Measurements from ENCODE around the gene GPR35.

GPR35 gene

DNA sequence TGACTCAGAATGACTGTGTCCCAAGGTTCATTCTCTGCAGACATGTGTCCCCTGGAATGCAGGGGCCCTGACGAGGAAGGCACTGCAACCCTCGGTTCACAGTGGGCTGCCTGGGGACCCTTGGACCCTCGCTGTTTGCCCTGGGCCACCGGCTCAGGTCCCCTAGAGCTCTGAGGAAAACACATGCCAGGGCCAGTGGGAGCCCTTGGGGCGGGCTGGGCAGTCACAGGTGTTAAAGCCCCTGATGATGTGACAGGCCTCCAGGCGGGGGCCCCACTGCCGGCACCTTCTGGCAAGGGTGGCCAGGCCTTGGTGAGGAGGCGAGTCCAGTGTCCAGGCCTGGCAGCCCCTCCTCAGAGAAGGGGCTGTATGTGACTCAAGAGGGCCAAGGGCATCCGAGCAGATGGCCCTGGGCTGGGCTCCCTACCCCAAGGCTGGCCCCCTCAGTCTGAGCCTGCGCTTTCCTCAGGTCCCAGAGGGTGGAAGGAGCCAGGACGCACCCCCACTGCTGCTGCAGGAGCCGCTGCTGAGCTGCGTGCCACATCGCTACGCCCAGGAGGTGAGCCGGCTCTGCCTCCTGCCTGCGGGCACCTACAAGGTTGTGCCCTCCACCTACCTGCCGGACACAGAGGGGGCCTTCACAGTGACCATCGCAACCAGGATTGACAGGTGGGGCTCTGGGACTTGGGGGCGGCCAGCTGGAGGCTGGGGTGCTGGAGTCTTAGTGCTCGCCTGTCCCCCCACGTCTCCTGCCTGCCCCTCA, 27.7 kb upstream of the GPR35 start:
- no peaks in the 10 kb centered on the region for H3K9me3 ChIP-seq (ENCODE audit: control insufficient read depth, low read length)
- no peak overlapping the region for H3K4me3 ChIP-seq (ENCODE audit: low read length)
- peaks cover 8% of the 10 kb centered on the region for H3K36me3 ChIP-seq (ENCODE audit: control insufficient read depth, insufficient read depth, low read length, severe bottlenecking)
- DNase-seq (ENCODE audit: low read depth): no peak
- H3K9ac ChIP-seq (ENCODE audit: low read length): no peak overlapping the region
- H3K27me3 ChIP-seq (replicated peaks; ENCODE audit: control insufficient read depth, insufficient read depth, low read length): no peaks in the 10 kb centered on the region
- no peaks in the 10 kb centered on the region for H3K4me1 ChIP-seq (ENCODE audit: control insufficient read depth, insufficient read depth, low read length)

DNA sequence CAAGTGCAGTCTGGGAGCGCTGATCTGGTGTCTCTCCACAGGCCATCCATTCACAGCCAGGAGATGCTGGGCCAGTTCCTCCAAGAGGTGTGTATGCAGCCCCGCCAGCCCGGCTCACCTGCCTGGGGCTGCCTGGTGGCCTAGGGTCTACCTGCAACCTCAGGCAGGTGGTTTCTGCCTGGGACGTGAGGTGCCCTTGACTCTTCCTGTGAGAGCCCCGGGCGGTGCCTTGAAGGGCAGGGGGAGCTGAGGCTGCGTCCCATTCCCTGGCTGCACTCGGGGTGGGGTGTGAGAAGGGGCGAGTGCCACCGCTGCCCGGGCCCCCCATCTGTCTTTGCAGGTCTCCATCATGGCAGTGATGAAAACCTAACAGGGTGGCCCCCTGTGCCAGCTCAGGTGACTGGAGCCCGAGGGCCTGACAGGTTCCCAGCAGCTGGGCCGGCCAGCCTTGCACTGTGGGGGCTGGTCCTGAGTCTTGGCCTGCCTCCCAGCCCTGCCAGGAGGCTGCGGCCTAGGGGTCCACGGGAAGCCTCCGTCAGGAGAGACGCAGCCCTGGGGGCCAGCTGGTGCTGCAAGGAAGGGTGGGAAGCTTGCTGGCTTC, 26.9 kb upstream of the GPR35 start:
- Histone ChIP-seq H3K27me3 (replicated peaks; ENCODE audit: control insufficient read depth, insufficient read depth, low read length) (no peaks in the 10 kb centered on the region), H3K36me3 (ENCODE audit: control insufficient read depth, insufficient read depth, low read length, severe bottlenecking) (peaks cover 8% of the 10 kb centered on the region), H3K9ac (ENCODE audit: low read length) (no peak overlapping the region), H3K4me1 (ENCODE audit: control insufficient read depth, insufficient read depth, low read length) (no peaks in the 10 kb centered on the region), H3K4me3 (ENCODE audit: low read length) (no peak overlapping the region), H3K9me3 (ENCODE audit: control insufficient read depth, low read length) (no peaks in the 10 kb centered on the region)
- no peak for DNase-seq (ENCODE audit: low read depth)

- no peak overlapping the region for H3K9ac ChIP-seq (ENCODE audit: low read length)
- no peaks in the 10 kb centered on the region for H3K9me3 ChIP-seq (ENCODE audit: control insufficient read depth, low read length)
- no peaks in the 10 kb centered on the region for H3K27me3 ChIP-seq (replicated peaks; ENCODE audit: control insufficient read depth, insufficient read depth, low read length)
- H3K36me3 ChIP-seq (ENCODE audit: control insufficient read depth, insufficient read depth, low read length, severe bottlenecking): peaks cover 8% of the 10 kb centered on the region
- no peaks in the 10 kb centered on the region for H3K4me1 ChIP-seq (ENCODE audit: control insufficient read depth, insufficient read depth, low read length)
- DNase-seq (ENCODE audit: low read depth): no peak
- no peak overlapping the region for H3K4me3 ChIP-seq (ENCODE audit: low read length)
These were observed 26.1 kb upstream of the GPR35 start for GRCh38 chr2:240599141-240599583.

DNA sequence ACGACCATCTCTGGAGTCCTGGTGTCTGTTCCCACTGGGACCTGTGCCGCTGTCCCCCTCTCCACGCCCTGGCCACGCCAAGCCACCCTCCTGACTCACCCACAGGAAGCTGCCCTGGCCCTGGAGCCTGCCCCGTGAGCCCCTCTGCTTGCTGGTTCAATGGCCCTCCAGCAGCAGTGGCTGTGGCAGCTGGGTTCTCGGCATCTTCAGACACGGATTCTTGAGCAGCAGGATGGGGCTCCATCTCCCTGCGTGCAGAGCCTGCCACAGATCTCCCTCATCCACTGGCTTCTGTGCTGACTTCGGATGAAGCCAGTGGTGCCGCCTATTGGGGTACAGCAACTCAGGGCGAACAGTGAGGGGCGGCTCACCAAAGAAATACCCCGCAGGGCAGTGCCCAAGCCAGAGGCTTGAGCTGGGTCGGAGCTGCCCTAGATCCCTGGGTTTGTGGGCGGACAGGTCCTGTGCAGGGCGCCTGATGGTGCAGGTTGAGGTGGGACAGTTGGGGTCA, 24.8 kb upstream of the GPR35 start:
- H3K36me3 ChIP-seq (ENCODE audit: control insufficient read depth, insufficient read depth, low read length, severe bottlenecking): peaks cover 8% of the 10 kb centered on the region
- no peaks in the 10 kb centered on the region for H3K9me3 ChIP-seq (ENCODE audit: control insufficient read depth, low read length)
- no peaks in the 10 kb centered on the region for H3K27me3 ChIP-seq (replicated peaks; ENCODE audit: control insufficient read depth, insufficient read depth, low read length)
- no peak overlapping the region for H3K9ac ChIP-seq (ENCODE audit: low read length)
- DNase-seq (ENCODE audit: low read depth): no peak
- no peak overlapping the region for H3K4me3 ChIP-seq (ENCODE audit: low read length)
- peaks cover 3% of the 10 kb centered on the region for H3K4me1 ChIP-seq (ENCODE audit: control insufficient read depth, insufficient read depth, low read length)

DNA sequence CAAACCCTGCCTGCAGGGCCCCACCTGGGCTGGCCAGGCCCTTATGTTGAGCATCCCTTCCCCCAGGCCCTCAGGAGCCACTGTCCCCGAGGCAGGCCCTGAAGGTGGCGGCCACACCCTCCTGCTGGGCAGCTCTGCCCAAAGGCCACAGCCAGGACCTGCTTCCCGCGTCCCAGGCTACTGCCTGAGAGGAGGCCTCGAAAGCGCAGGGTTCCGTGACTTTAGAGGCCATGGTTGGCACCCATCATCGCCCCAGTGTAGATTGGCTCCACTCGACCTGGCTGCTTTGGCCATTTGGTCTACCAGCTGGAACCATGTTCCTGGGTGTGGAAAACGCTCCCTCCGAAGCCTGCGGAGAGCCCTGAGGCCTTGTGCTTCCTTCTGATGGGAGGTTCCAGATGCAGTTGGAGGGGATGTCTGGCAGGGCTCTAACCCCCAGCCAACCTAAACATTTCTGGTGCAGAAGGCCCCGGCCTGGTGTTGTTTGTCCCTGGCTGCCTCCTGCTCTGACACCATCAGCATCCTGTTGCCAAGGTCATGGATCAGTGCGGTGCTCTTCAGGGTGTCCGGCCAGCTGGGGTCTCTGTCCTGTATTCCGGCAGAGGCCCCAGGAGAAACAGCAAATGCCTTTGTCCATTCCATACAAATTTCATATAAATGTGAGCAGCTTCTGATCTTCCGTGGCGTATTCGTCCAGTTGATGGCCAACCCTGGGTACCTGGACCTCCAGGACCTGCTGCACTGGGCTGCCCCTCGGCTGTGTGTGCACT, 24.0 kb upstream of the GPR35 start:
- Histone ChIP-seq H3K9ac (ENCODE audit: low read length) (no peak overlapping the region), H3K4me3 (ENCODE audit: low read length) (no peak overlapping the region), H3K4me1 (ENCODE audit: control insufficient read depth, insufficient read depth, low read length) (peaks cover 3% of the 10 kb centered on the region), H3K9me3 (ENCODE audit: control insufficient read depth, low read length) (no peaks in the 10 kb centered on the region), H3K27me3 (replicated peaks; ENCODE audit: control insufficient read depth, insufficient read depth, low read length) (no peaks in the 10 kb centered on the region), H3K36me3 (ENCODE audit: control insufficient read depth, insufficient read depth, low read length, severe bottlenecking) (peaks cover 8% of the 10 kb centered on the region)
- no peak for DNase-seq (ENCODE audit: low read depth)

DNA sequence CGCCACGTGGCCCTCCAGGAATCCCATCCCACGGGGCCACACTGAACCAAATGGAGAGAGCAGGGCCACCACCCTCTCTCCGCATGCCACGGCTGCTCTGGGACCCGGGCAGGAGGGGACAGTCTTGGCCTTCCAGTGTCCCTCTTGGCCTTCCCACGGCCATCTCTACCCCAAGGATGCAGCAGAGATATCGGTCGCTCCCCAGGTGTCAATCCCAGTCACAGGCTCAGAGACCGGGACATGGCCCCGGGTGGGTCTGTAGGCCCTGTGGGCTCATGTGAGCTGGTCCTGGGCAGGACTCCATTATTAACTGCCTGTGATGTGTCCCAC, 23.5 kb upstream of the GPR35 start:
- peaks cover 8% of the 10 kb centered on the region for H3K36me3 ChIP-seq (ENCODE audit: control insufficient read depth, insufficient read depth, low read length, severe bottlenecking)

GRCh38 chr2:240602266-240603050, 22.8 kb upstream of the GPR35 start:
- H3K4me1 ChIP-seq (ENCODE audit: control insufficient read depth, insufficient read depth, low read length): peaks cover 3% of the 10 kb centered on the region
- H3K36me3 ChIP-seq (ENCODE audit: control insufficient read depth, insufficient read depth, low read length, severe bottlenecking): peaks cover 8% of the 10 kb centered on the region
- H3K4me3 ChIP-seq (ENCODE audit: low read length): no peak overlapping the region
- no peaks in the 10 kb centered on the region for H3K9me3 ChIP-seq (ENCODE audit: control insufficient read depth, low read length)
- H3K9ac ChIP-seq (ENCODE audit: low read length): no peak overlapping the region
- no peaks in the 10 kb centered on the region for H3K27me3 ChIP-seq (replicated peaks; ENCODE audit: control insufficient read depth, insufficient read depth, low read length)
- no peak for DNase-seq (ENCODE audit: low read depth)

More for the DNA sequence above, 23.5 kb upstream of the GPR35 start:
- no peak for DNase-seq (ENCODE audit: low read depth)
- Histone ChIP-seq H3K27me3 (replicated peaks; ENCODE audit: control insufficient read depth, insufficient read depth, low read length) (no peaks in the 10 kb centered on the region), H3K9me3 (ENCODE audit: control insufficient read depth, low read length) (no peaks in the 10 kb centered on the region), H3K4me1 (ENCODE audit: control insufficient read depth, insufficient read depth, low read length) (peaks cover 3% of the 10 kb centered on the region), H3K9ac (ENCODE audit: low read length) (no peak overlapping the region), H3K4me3 (ENCODE audit: low read length) (no peak overlapping the region)

GRCh38 chr2:240603081-240603835, 22.0 kb upstream of the GPR35 start:
- DNase-seq (ENCODE audit: low read depth): no peak
- Histone ChIP-seq H3K9me3 (ENCODE audit: control insufficient read depth, low read length) (no peaks in the 10 kb centered on the region), H3K27me3 (replicated peaks; ENCODE audit: control insufficient read depth, insufficient read depth, low read length) (no peaks in the 10 kb centered on the region), H3K4me1 (ENCODE audit: control insufficient read depth, insufficient read depth, low read length) (peaks cover 3% of the 10 kb centered on the region), H3K4me3 (ENCODE audit: low read length) (no peak overlapping the region), H3K36me3 (ENCODE audit: control insufficient read depth, insufficient read depth, low read length, severe bottlenecking) (peaks cover 8% of the 10 kb centered on the region), H3K9ac (ENCODE audit: low read length) (no peak overlapping the region)

DNA sequence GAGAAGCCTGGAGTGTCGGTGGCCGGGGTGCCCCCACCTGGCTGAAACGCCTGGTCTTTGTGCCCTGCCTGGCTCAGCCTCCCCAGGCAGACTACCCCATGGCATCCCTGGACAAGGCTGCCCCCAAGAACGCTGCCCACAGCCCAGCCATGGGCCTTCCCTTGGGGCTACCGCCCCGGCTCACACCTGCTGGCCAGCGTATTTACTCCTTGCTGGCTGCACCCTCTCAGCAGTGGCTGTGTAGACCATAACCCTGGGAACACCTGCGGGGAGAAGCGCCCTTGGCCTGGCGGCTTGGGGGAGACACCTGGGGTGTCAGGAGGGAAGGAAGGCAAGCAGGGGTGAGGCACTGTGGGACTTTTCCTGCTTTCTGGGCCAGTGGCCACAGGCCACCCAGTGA, 21.4 kb upstream of the GPR35 start:
- no peaks in the 10 kb centered on the region for H3K9me3 ChIP-seq (ENCODE audit: control insufficient read depth, low read length)
- peaks cover 3% of the 10 kb centered on the region for H3K4me1 ChIP-seq (ENCODE audit: control insufficient read depth, insufficient read depth, low read length)
- peaks cover 2% of the 10 kb centered on the region for H3K36me3 ChIP-seq (ENCODE audit: control insufficient read depth, insufficient read depth, low read length, severe bottlenecking)
- H3K27me3 ChIP-seq (replicated peaks; ENCODE audit: control insufficient read depth, insufficient read depth, low read length): no peaks in the 10 kb centered on the region
- no peak overlapping the region for H3K9ac ChIP-seq (ENCODE audit: low read length)
- DNase-seq (ENCODE audit: low read depth): no peak
- no peak overlapping the region for H3K4me3 ChIP-seq (ENCODE audit: low read length)

DNA sequence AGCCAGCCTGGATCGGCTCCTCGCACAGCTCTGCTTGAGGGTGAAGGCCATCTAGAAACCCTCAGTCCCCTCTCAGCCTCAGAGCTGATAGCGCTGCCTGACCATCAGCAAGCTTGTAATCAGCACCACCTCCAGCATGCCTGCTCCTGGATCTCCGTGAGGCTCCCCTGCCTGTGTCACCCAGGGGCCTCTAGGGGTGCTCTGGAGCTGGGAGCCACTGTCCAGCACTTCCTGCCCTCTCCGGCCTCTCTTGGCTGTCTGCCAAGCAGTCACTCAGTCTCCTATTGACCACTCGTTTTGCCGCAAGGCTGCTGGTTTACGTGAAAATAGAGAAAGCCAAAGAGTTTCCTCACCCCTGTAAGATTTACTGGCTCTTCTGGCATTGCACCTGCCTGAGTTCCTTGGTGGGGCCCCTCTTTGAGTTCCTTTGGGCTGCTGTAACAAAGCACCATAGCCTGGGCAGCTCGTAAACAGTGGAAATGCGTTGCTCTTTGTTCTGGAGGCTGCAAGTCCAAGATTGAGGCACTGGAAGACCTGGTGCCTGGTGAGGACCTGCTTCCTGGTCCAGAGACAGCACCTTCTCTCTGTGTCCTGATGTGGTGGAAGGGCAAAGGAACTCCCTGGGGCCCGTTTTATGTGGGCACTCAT, 20.9 kb upstream of the GPR35 start:
- no peak overlapping the region for H3K4me3 ChIP-seq (ENCODE audit: low read length)
- no peak overlapping the region for H3K9ac ChIP-seq (ENCODE audit: low read length)
- H3K36me3 ChIP-seq (ENCODE audit: control insufficient read depth, insufficient read depth, low read length, severe bottlenecking): no peaks in the 10 kb centered on the region
- no peak for DNase-seq (ENCODE audit: low read depth)
- peaks cover 3% of the 10 kb centered on the region for H3K4me1 ChIP-seq (ENCODE audit: control insufficient read depth, insufficient read depth, low read length)
- no peaks in the 10 kb centered on the region for H3K27me3 ChIP-seq (replicated peaks; ENCODE audit: control insufficient read depth, insufficient read depth, low read length)
- no peaks in the 10 kb centered on the region for H3K9me3 ChIP-seq (ENCODE audit: control insufficient read depth, low read length)

Measured in adipocyte (in vitro differentiated cells).